ENCODE results near the gene MARK3. TPM values are rescaled to one million over a fixed set of nuclear protein-coding genes. Genes with fewer than 3 reads are reported as not detected.

MARK3 gene
- polyA plus RNA-seq, 3 donors: 29.3 to 163 (median 44.7) TPM

GRCh38 chr14:103374121-103374520 is 11.1 kb upstream of the MARK3 start:
- peaks cover under 1 to 9% (median 2%) of the 10 kb centered on the region in 3 donors for H3K27me3 Mint-ChIP-seq (ENCODE audit: low read depth in 3 of 3)
- H3K4me3 Mint-ChIP-seq: no peak overlapping the region
- H3K36me3 Mint-ChIP-seq: no peaks in the 10 kb centered on the region
- H3K79me2 ChIP-seq (ENCODE audit: insufficient read depth, low read length): no peaks in the 10 kb centered on the region
- no peak for DNase-seq
- no peak overlapping the region for H2AFZ ChIP-seq (ENCODE audit: insufficient read depth, low read depth, low read length, poor library complexity, severe bottlenecking)
- H4K20me1 ChIP-seq (ENCODE audit: insufficient read depth, low read length): no peaks in the 10 kb centered on the region
- no peaks in the 10 kb centered on the region for H3K36me3 ChIP-seq (replicated peaks in 1 of 2; ENCODE audit: control insufficient read depth in 1 of 2, insufficient read depth in 2 of 2, low read length in 2 of 2)
- no peak overlapping the region for H3K9ac ChIP-seq (ENCODE audit: insufficient read depth, low read length, poor library complexity, severe bottlenecking)
- H3K9me3 Mint-ChIP-seq: peaks cover 0 to 7% (median 0%) of the 10 kb centered on the region in 7 donors
- H3K4me3 ChIP-seq (replicated peaks in 1 of 3; ENCODE audit: low read depth in 2 of 3, low read length in 3 of 3): no peak overlapping the region
- WGBS (ENCODE audit: insufficient coverage): 80% methylated on average over 4 of the region's 11 CpGs
- peaks cover 3% of the 10 kb centered on the region for H3K4me1 Mint-ChIP-seq
- no peaks in the 10 kb centered on the region for H3K27me3 ChIP-seq (ENCODE audit: control insufficient read depth in 2 of 2, insufficient read depth in 2 of 2, low read length in 2 of 2)
- H3K4me1 ChIP-seq (ENCODE audit: control insufficient read depth in 1 of 2, insufficient read depth in 2 of 2, low read length in 2 of 2): peaks cover 7 to 32% of the 10 kb centered on the region in 2 donors
- no peaks in the 10 kb centered on the region for H3K9me3 ChIP-seq (replicated peaks in 1 of 2; ENCODE audit: control insufficient read depth in 1 of 2, insufficient read depth in 1 of 2, low read length in 2 of 2)
- no peak overlapping the region for H3K27ac ChIP-seq (ENCODE audit: low read depth in 1 of 2, low read length in 2 of 2)
- H3K4me2 ChIP-seq (replicated peaks; ENCODE audit: extremely low read depth, low read length, poor library complexity, severe bottlenecking): no peak overlapping the region
- intact Hi-C loops (cut with micrococcal nuclease): no loop called here
- no peak for TF ChIP-seq CTCF (IDR thresholded peaks at IDR 0.05)
- H3K27ac Mint-ChIP-seq: peak overlapping the region in 1 of 7 donors; percentile 74

GRCh38 chr14:103377522-103378037 is 7.6 kb upstream of the MARK3 start:
- WGBS (ENCODE audit: insufficient coverage): 14% methylated on average over 2 of the region's 2 CpGs
- intact Hi-C loops (cut with micrococcal nuclease): no loop called here
- no peak overlapping the region for H3K9ac ChIP-seq (ENCODE audit: insufficient read depth, low read length, poor library complexity, severe bottlenecking)

More at GRCh38 chr14:103377522-103378037, 7.6 kb upstream of the MARK3 start:
- no peaks in the 10 kb centered on the region for H4K20me1 ChIP-seq (ENCODE audit: insufficient read depth, low read length)
- no peak for TF ChIP-seq CTCF (IDR thresholded peaks at IDR 0.05)
- Mint-ChIP-seq H3K4me3 (no peak overlapping the region), H3K27me3 (ENCODE audit: low read depth in 3 of 3) (peaks cover 2 to 9% (median 2%) of the 10 kb centered on the region in 3 donors), H3K36me3 (no peaks in the 10 kb centered on the region), H3K27ac (no peak overlapping the region), H3K9me3 (peaks cover 0 to 3% (median 0%) of the 10 kb centered on the region in 7 donors), H3K4me1 (peaks cover 24% of the 10 kb centered on the region)
- H3K4me1 ChIP-seq (ENCODE audit: control insufficient read depth in 1 of 2, insufficient read depth in 2 of 2, low read length in 2 of 2): peaks cover 38 to 59% of the 10 kb centered on the region in 2 donors
- no peak for DNase-seq
- no peaks in the 10 kb centered on the region for H3K27me3 ChIP-seq (ENCODE audit: control insufficient read depth in 2 of 2, insufficient read depth in 2 of 2, low read length in 2 of 2)
- H3K9me3 ChIP-seq (replicated peaks in 1 of 2; ENCODE audit: control insufficient read depth in 1 of 2, insufficient read depth in 1 of 2, low read length in 2 of 2): no peaks in the 10 kb centered on the region
- H2AFZ ChIP-seq (ENCODE audit: insufficient read depth, low read depth, low read length, poor library complexity, severe bottlenecking): peak overlapping the region; percentile 36
- no peak overlapping the region for H3K27ac ChIP-seq (ENCODE audit: low read depth in 1 of 2, low read length in 2 of 2)
- peaks cover 13% of the 10 kb centered on the region for H3K79me2 ChIP-seq (ENCODE audit: insufficient read depth, low read length)
- no peak overlapping the region for H3K4me3 ChIP-seq (replicated peaks in 1 of 3; ENCODE audit: low read depth in 2 of 3, low read length in 3 of 3)
- H3K36me3 ChIP-seq (replicated peaks in 1 of 2; ENCODE audit: control insufficient read depth in 1 of 2, insufficient read depth in 2 of 2, low read length in 2 of 2): no peaks in the 10 kb centered on the region
- no peak overlapping the region for H3K4me2 ChIP-seq (replicated peaks; ENCODE audit: extremely low read depth, low read length, poor library complexity, severe bottlenecking)

Data from CD14-positive monocyte (primary cell).